NCI-H1105 treated with DMSO at 0.1 percent for 48 hours (cell line): ENCODE measurements around the gene CLRN2.
"Not testable (repeated sequence)": the region's sequence is repeated elsewhere in the genome, so short reads cannot be mapped to it uniquely, and the experiment has no call there.

Source experiments
- DNase-seq: peaks from one replicate; lab custom pipeline; 2025; lab: John Stamatoyannopoulos, UW

Gene CLRN2

GRCh38 chr4:17545374-17546140 lies 30.6 kb downstream of the CLRN2 start:
- DNase-seq, result no peak

- DNase-seq, result no peak
These were observed 31.3 kb downstream of the CLRN2 start for GRCh38 chr4:17546222-17546621.

DNA sequence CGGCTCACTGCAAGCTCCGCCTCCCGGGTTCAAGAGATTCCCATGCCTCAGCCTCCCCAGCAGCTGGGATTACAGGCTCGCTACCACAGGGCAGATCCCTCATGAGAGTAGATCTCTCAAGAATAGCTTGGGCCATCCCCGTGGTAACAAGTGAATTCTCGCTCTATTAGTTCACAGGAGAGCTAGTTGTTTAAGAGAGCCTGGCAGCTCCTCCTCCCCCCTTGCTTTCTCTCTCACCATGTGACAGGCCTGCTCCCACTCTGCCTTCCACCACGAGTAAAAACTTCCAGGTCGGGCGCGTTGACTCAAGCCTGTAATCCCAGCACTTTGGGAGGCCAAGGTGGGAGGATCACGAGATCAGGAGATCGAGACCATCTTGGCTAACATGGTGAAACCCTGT lies 31.7 kb downstream of the CLRN2 start:
- DNase-seq, result no peak

DNA sequence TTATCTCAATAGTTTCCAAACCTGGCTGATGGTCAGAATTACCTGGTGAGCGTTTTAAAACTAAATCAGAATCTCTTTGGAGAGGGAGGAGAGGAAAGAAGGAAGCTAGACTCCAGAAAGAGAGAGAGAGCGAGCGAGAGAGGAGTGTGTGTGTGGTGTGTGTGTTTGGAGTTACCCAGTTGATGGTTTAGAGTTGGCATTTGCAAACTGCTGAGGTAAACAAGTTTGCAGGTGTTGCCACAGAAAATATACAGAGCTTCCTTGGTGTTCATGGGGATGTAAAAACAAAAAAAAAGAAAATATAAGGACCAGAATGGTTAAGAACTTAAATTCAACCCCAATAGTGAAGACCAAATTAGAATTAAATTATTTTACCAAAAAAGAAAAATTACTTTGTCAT lies 35.6 kb downstream of the CLRN2 start:
- no peak for DNase-seq

- DNase-seq, result no peak
These were observed 37.5 kb downstream of the CLRN2 start for GRCh38 chr4:17552427-17552826.

GRCh38 chr4:17554568-17554967 lies 39.6 kb downstream of the CLRN2 start:
- no peak for DNase-seq

DNA sequence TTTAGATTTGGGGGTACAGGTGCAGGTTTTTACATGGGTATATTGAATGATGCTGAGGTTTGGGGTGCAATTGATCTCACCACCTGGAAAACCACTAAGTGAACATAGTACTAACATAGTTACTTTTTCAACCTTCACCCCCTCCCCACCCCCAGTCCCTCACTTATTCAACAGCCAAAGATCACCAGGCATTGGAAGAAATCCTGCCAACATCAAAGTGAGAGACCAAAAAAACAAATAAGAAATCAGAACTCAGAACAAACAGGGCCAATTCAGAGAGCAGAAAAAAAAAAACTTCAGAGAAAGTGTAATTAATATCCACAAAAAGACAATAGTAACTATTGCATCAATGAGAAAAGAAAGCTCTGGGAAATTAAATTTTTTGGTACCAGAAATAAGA lies 41.5 kb downstream of the CLRN2 start:
- DNase-seq, result no peak

DNA sequence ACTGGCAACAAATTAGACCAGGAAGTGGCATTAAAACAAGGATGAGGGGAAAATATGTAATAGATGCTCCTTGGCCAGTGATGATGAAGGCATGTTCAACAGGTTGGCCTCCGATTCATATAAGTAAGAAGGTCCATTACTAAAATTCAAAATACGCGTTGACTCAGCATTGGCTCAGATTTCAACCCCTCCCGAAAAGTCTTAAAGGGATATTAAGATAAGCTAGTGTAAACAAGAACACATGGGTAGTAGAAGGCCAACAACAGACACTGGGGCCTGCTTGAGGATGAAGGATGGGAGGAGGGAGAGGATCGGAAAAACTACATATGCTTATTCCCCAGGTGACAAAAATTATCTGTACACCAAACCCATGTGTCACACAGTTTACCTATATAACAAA lies 42.9 kb downstream of the CLRN2 start:
- DNase-seq, result no peak

DNA sequence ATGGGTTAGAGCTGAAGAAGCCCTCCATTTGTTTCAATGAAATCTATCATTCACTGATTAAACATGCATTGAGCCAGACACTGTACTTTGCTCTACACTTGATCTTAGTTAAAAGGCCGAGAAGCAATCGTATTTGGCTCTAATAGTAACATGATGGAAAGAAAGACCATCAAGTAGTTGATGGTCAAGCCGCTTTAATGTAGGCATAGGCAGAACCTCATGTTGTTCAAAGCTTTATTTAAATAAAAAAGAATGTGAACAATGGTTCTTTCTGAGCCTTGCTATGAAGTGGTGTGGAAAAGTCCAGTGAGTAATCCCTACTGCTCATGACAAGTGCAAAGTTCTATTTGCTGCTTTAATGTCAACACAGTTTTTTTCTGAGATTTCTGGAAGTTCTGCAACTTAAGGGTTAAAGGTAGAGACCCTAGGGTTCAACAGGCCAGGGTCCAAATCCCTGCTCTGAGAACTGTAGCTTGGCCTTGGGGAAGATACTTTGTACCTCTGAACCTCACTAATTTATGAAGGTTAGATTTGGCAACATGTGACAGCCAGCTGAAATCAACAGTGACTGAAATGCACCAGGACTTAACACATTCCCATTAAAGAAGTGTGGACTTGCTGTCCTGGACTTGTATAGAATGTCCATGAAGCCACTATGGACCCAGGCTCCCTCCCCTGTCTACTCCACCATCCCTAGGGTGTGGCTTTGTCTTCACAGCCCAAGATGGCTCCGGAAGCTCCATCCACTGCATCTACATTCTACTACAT lies 44.2 kb downstream of the CLRN2 start:
- DNase-seq, result no peak

DNA sequence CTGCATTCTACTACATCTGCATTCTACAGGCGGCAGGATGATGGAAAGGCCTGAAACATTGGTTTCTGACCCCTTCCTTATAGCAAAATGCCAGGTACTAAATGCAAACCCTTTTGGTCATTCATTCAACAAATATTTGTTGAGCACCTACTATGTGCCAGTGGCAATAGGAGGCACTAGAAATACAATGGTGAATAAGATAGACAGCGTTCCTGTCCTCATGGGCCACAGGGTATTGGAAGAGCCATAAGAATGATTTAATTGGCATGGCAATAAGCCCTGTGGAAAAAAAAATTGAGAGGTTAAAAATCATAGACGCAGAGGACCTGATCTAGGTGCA lies 44.7 kb downstream of the CLRN2 start:
- no peak for DNase-seq

- DNase-seq, result no peak
These were observed 45.2 kb downstream of the CLRN2 start for GRCh38 chr4:17560065-17560673.

DNA sequence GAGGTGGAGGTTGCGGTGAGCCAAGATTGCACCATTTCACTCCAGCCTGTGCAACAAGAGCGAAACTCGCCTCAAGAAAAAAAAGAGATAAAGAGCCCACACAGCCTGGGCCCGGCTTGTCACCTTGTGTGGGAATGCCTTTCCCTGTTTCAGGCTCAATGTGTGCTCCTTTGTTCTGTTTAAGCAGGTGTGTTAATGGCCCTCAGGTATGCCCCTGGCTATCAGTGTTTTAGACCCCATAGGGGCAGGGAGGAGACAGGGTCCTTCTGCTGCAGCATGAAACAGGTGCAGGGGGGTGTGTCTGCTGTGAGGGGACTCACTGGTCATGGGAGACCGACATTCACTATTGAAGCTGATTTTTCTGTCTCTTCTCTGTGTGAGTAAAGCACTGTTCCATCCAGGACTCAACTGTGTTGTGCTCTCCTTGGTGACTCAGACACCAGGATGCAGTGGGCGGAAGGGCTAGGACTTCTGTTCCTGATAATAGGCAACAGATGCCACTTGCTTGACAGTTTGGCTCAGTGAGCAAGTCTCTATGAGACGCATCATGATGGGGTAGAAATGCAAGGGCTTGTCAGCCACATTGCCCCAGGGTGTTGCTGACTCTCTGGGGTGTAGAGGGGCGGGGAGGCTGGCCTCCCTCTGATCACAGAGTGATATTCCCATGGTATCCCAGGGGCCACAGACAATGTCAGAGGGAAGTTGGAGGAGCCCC lies 46.4 kb downstream of the CLRN2 start:
- no peak for DNase-seq

- no peak for DNase-seq
These were observed 47.2 kb downstream of the CLRN2 start for GRCh38 chr4:17562157-17562556.

DNA sequence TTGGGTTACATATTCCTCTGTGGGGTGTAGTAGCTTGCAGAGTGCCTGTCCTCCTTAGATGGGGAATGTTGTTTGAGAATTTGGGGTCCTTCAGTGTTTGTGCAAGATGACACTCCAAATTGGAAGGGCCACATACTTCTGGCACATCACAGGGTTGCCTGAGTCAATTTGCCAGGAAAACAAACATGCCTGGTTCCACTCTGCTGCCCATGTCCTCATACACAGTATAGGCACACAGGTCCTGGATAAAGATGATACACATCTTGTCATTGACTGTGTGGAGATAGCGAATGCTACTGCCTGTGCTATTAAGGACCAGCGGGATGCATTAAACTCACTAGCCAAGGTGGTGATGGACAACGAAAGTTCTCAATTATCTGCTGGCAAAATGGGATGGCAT lies 50.9 kb downstream of the CLRN2 start:
- DNase-seq, result no peak

DNA sequence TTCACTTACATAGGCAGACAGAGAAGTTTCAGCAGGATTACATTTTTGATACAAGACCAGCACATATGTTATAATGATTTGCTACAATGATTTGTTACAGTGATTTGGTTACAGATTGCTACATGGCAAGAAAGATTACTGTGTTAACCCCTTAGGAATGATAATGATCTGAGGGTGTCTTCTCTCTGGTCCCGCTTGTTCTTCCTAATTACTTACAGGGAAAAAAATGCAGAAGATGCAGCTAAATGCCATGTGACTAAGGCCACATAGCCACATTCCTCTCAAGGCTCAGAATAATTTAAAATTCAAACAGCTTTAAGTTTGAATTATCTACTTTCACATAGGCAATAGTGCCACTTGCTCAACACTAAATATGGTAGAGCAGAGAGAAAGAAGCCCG lies 52.3 kb downstream of the CLRN2 start:
- no peak for DNase-seq

- DNase-seq, result no peak
These were observed 59.2 kb downstream of the CLRN2 start for GRCh38 chr4:17574206-17574605.

DNA sequence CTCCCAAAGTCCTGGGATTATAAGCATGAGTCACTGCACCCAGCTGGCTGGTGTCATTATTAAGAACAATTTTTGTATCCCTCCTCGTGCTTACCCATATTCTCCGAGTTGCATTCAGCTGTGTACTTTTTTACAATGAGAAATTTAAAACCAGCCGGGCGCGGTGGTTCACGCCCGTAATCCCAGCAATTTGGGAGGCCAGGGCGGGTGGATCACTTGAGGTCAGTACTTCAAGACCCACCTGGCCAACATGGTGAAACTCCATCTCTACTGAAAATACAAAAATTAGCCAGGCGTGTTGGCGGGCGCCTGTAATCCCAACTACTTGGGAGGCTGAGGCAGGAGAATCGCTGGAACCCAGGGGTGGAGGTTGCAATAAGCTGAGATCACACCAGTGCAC lies 60.2 kb downstream of the CLRN2 start:
- DNase-seq, result not testable (repeated sequence)
